Measurements from ENCODE around the gene CEP55.
A peak's percentile ranks its signal among the peaks of the same experiment; 100 is the strongest.

CEP55 gene

DNA sequence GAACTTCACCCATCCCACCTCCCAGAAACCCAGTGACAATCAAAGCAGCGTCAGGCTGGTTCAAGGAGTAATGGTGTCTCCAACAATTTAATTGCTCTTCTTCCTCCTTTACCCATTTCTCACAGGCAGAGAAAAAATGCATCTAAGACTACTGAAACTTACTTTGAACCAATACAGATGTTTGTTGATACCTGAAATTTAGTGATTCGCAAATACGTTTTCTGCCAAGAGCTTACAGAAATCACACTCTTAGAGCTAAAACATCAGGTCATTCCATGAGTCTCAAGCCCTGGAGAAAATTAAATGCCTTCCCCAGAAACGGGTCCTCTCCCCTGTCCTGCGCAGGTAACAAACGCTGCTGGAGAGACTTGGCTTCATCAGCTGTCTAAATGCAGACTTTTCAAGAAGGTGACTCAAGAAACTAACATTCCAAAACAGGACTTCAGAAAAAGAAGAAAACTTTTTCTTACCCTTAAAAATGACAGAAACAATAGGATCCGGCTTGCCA lies 14.7 kb upstream of the CEP55 start:
- H3K79me2 ChIP-seq (ENCODE audit: insufficient read depth, low read length) = no peaks in the 10 kb centered on the region

GRCh38 chr10:93482145-93482834 lies 14.1 kb upstream of the CEP55 start, which contains the start of gene MYOF:
Gene MYOF (minus strand): TSS chr10:93482334. CDS start chr10:93482194, 140 bp downstream.
- Histone ChIP-seq H2AFZ (ENCODE audit: low read length) (no peak within 1 kb of the TSS), H3K9me3 (ENCODE audit: low read length) (no peaks in the 10 kb centered on the region), H3K36me3 (ENCODE audit: insufficient read depth, low read length) (no peaks in the 10 kb centered on the region), H3K9ac (ENCODE audit: low read length) (no peak within 1 kb of the TSS), H3K27me3 (ENCODE audit: insufficient read depth, low read length) (no peaks in the 10 kb centered on the region), H3K27ac (ENCODE audit: low read depth, low read length, poor library complexity, severe bottlenecking) (no peak within 1 kb of the TSS), H3K9me2 (ENCODE audit: low read depth, low read length) (no peaks in the 10 kb centered on the region), H3F3A (ENCODE audit: insufficient read depth, low read length) (no peaks in the 10 kb centered on the region), H3K79me2 (ENCODE audit: insufficient read depth, low read length) (no peaks in the 10 kb centered on the region), H3K4me1 (ENCODE audit: insufficient read depth, low read length, severe bottlenecking) (peaks cover 6% of the 10 kb centered on the region), H4K20me1 (ENCODE audit: insufficient read depth, low read length) (no peaks in the 10 kb centered on the region), H3K4me3 (ENCODE audit: low read depth, low read length, poor library complexity, severe bottlenecking) (peak within 1 kb of the TSS; percentile 38), H3K4me2 (ENCODE audit: low read length) (peak within 1 kb of the TSS; percentile 57)
- TF ChIP-seq EZH2 (IDR thresholded peaks at IDR 0.05; ENCODE audit: borderline replicate concordance, low read length) (no peak), CTCF (IDR thresholded peaks at IDR 0.05; ENCODE audit: low read length) (no peak)

More for the DNA sequence above, 14.7 kb upstream of the CEP55 start:
- H3K9ac ChIP-seq (ENCODE audit: low read length) = no peak overlapping the region
- H3K4me1 ChIP-seq (ENCODE audit: insufficient read depth, low read length, severe bottlenecking) = peaks cover 6% of the 10 kb centered on the region
- no peaks in the 10 kb centered on the region for H3K9me2 ChIP-seq (ENCODE audit: low read depth, low read length)
- no peak for TF ChIP-seq EZH2 (IDR thresholded peaks at IDR 0.05; ENCODE audit: borderline replicate concordance, low read length)
- TF ChIP-seq CTCF (IDR thresholded peaks at IDR 0.05; ENCODE audit: low read length) = no peak
- no peaks in the 10 kb centered on the region for H3F3A ChIP-seq (ENCODE audit: insufficient read depth, low read length)
- no peaks in the 10 kb centered on the region for H3K9me3 ChIP-seq (ENCODE audit: low read length)
- no peak overlapping the region for H2AFZ ChIP-seq (ENCODE audit: low read length)
- H4K20me1 ChIP-seq (ENCODE audit: insufficient read depth, low read length) = no peaks in the 10 kb centered on the region
- no peaks in the 10 kb centered on the region for H3K36me3 ChIP-seq (ENCODE audit: insufficient read depth, low read length)
- no peaks in the 10 kb centered on the region for H3K27me3 ChIP-seq (ENCODE audit: insufficient read depth, low read length)
- no peak overlapping the region for H3K4me3 ChIP-seq (ENCODE audit: low read depth, low read length, poor library complexity, severe bottlenecking)
- H3K4me2 ChIP-seq (ENCODE audit: low read length) = peak overlapping the region; percentile 57; the same call in 1 of the 2 replicates
- H3K27ac ChIP-seq (ENCODE audit: low read depth, low read length, poor library complexity, severe bottlenecking) = no peak overlapping the region

DNA sequence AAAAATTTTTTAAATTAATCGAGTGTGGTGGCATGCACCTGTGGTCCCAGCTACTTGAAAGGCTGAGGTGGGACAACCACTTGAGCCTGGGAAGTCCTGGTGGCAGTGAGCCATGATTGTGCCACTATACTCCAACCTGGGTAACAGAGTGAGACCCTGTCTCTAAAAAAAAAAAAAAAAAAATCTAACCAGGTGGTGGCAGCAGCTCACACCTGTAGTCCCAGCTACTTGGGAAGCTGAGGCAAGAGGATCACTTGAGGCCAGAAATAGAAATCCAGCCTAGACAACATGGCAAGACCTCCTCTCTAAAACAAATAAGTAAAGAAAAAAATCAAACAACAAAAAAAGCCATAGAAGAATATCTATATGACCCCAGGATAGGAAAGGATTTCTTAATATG lies 10.7 kb upstream of the CEP55 start:
- Histone ChIP-seq H3K4me2 (ENCODE audit: low read length) (no peak overlapping the region), H3K36me3 (ENCODE audit: insufficient read depth, low read length) (no peaks in the 10 kb centered on the region), H3K4me1 (ENCODE audit: insufficient read depth, low read length, severe bottlenecking) (peaks cover 6% of the 10 kb centered on the region), H3K27me3 (ENCODE audit: insufficient read depth, low read length) (no peaks in the 10 kb centered on the region), H3K9me3 (ENCODE audit: low read length) (no peaks in the 10 kb centered on the region), H3K4me3 (ENCODE audit: low read depth, low read length, poor library complexity, severe bottlenecking) (no peak overlapping the region), H3K9me2 (ENCODE audit: low read depth, low read length) (no peaks in the 10 kb centered on the region), H3K79me2 (ENCODE audit: insufficient read depth, low read length) (no peaks in the 10 kb centered on the region), H3F3A (ENCODE audit: insufficient read depth, low read length) (no peaks in the 10 kb centered on the region), H2AFZ (ENCODE audit: low read length) (no peak overlapping the region), H4K20me1 (ENCODE audit: insufficient read depth, low read length) (no peaks in the 10 kb centered on the region), H3K27ac (ENCODE audit: low read depth, low read length, poor library complexity, severe bottlenecking) (no peak overlapping the region), H3K9ac (ENCODE audit: low read length) (no peak overlapping the region)
- TF ChIP-seq EZH2 (IDR thresholded peaks at IDR 0.05; ENCODE audit: borderline replicate concordance, low read length) = no peak
- no peak for TF ChIP-seq CTCF (IDR thresholded peaks at IDR 0.05; ENCODE audit: low read length)

Data from OCI-LY1 (cell line).